ENCODE measurements around the gene SH3GL1. TPM values are rescaled to one million over a fixed set of nuclear protein-coding genes. Genes with fewer than 3 reads are reported as not detected.

The SH3GL1 gene
- total RNA-seq, 1 donor from 2014 or later, result 101 TPM

- Mint-ChIP-seq H3K9me3 (ENCODE audit: unreplicated experiment) (no peaks in the 10 kb centered on the region), H3K27me3 (ENCODE audit: low read depth, unreplicated experiment) (no peaks in the 10 kb centered on the region), H3K36me3 (ENCODE audit: low read depth, unreplicated experiment) (peaks cover 3% of the 10 kb centered on the region), H3K4me3 (ENCODE audit: unreplicated experiment) (peak overlapping the region; percentile 71), H3K27ac (ENCODE audit: unreplicated experiment) (peak overlapping the region; percentile 41), H3K4me1 (ENCODE audit: low read depth, unreplicated experiment) (peaks cover 2% of the 10 kb centered on the region)
- Histone ChIP-seq H3K4me1 (ENCODE audit: insufficient read depth, low read length) (peaks cover 3% of the 10 kb centered on the region), H2AFZ (ENCODE audit: low read depth, low read length) (peak overlapping the region; percentile 51), H3K79me2 (ENCODE audit: insufficient read depth, low read length) (no peaks in the 10 kb centered on the region), H3K9me3 (ENCODE audit: insufficient read depth, low read depth, low read length) (no peaks in the 10 kb centered on the region), H3K9ac (ENCODE audit: low read length) (no peak overlapping the region), H4K20me1 (ENCODE audit: insufficient read depth, low read length) (no peaks in the 10 kb centered on the region), H3K36me3 (ENCODE audit: insufficient read depth, low read length) (no peaks in the 10 kb centered on the region), H3K27ac (ENCODE audit: low read depth, low read length) (no peak overlapping the region), H3K4me2 (ENCODE audit: low read length) (peak overlapping the region; percentile 64), H3K4me3 (ENCODE audit: insufficient read depth, low read depth, low read length) (no peak overlapping the region), H3K27me3 (ENCODE audit: insufficient read depth, low read length) (no peaks in the 10 kb centered on the region)
- no peak for DNase-seq (ENCODE audit: low read depth)
- TF ChIP-seq EZH2 (IDR thresholded peaks at IDR 0.05; ENCODE audit: insufficient read depth, low read length), result no peak
- no peak for TF ChIP-seq CTCF (IDR thresholded peaks at IDR 0.05; ENCODE audit: insufficient read depth, low read depth, low read length)
- no peak for FAIRE-seq
These were observed 73.0 kb downstream of the SH3GL1 start for GRCh38 chr19:4327252-4327876.

GRCh38 chr19:4326837-4327251, 73.5 kb downstream of the SH3GL1 start:
- Mint-ChIP-seq H3K4me3 (ENCODE audit: unreplicated experiment) (peak overlapping the region; percentile 74), H3K36me3 (ENCODE audit: low read depth, unreplicated experiment) (peaks cover 3% of the 10 kb centered on the region), H3K9me3 (ENCODE audit: unreplicated experiment) (no peaks in the 10 kb centered on the region), H3K27ac (ENCODE audit: unreplicated experiment) (no peak overlapping the region), H3K4me1 (ENCODE audit: low read depth, unreplicated experiment) (peaks cover 2% of the 10 kb centered on the region), H3K27me3 (ENCODE audit: low read depth, unreplicated experiment) (no peaks in the 10 kb centered on the region)
- Histone ChIP-seq H3K27me3 (ENCODE audit: insufficient read depth, low read length) (no peaks in the 10 kb centered on the region), H3K9me3 (ENCODE audit: insufficient read depth, low read depth, low read length) (no peaks in the 10 kb centered on the region), H3K27ac (ENCODE audit: low read depth, low read length) (no peak overlapping the region), H2AFZ (ENCODE audit: low read depth, low read length) (peak overlapping the region; percentile 51), H3K4me1 (ENCODE audit: insufficient read depth, low read length) (peaks cover 3% of the 10 kb centered on the region), H3K4me2 (ENCODE audit: low read length) (peak overlapping the region; percentile 64), H3K4me3 (ENCODE audit: insufficient read depth, low read depth, low read length) (no peak overlapping the region), H3K36me3 (ENCODE audit: insufficient read depth, low read length) (no peaks in the 10 kb centered on the region), H3K9ac (ENCODE audit: low read length) (no peak overlapping the region), H3K79me2 (ENCODE audit: insufficient read depth, low read length) (no peaks in the 10 kb centered on the region), H4K20me1 (ENCODE audit: insufficient read depth, low read length) (no peaks in the 10 kb centered on the region)
- TF ChIP-seq CTCF (IDR thresholded peaks at IDR 0.05; ENCODE audit: insufficient read depth, low read depth, low read length), result no peak
- TF ChIP-seq EZH2 (IDR thresholded peaks at IDR 0.05; ENCODE audit: insufficient read depth, low read length), result no peak
- no peak for DNase-seq (ENCODE audit: low read depth)
- no peak for FAIRE-seq

- H3K36me3 Mint-ChIP-seq (ENCODE audit: low read depth, unreplicated experiment), result peaks cover 3% of the 10 kb centered on the region
- H3K27ac ChIP-seq (ENCODE audit: low read depth, low read length), result no peak overlapping the region
- no peaks in the 10 kb centered on the region for H3K27me3 ChIP-seq (ENCODE audit: insufficient read depth, low read length)
- no peak for DNase-seq (ENCODE audit: low read depth)
- no peaks in the 10 kb centered on the region for H4K20me1 ChIP-seq (ENCODE audit: insufficient read depth, low read length)
- no peaks in the 10 kb centered on the region for H3K36me3 ChIP-seq (ENCODE audit: insufficient read depth, low read length)
- peak overlapping the region; percentile 64 for H3K4me2 ChIP-seq (ENCODE audit: low read length)
- H3K79me2 ChIP-seq (ENCODE audit: insufficient read depth, low read length), result no peaks in the 10 kb centered on the region
- H3K4me1 Mint-ChIP-seq (ENCODE audit: low read depth, unreplicated experiment), result peaks cover 2% of the 10 kb centered on the region
- H3K9ac ChIP-seq (ENCODE audit: low read length), result no peak overlapping the region
- peak overlapping the region; percentile 74 for H3K4me3 Mint-ChIP-seq (ENCODE audit: unreplicated experiment)
- H3K9me3 Mint-ChIP-seq (ENCODE audit: unreplicated experiment), result no peaks in the 10 kb centered on the region
- no peak for FAIRE-seq
- no peaks in the 10 kb centered on the region for H3K9me3 ChIP-seq (ENCODE audit: insufficient read depth, low read depth, low read length)
- H3K27ac Mint-ChIP-seq (ENCODE audit: unreplicated experiment), result peak overlapping the region; percentile 48
- H3K4me3 ChIP-seq (ENCODE audit: insufficient read depth, low read depth, low read length), result no peak overlapping the region
- no peaks in the 10 kb centered on the region for H3K27me3 Mint-ChIP-seq (ENCODE audit: low read depth, unreplicated experiment)
- peaks cover 3% of the 10 kb centered on the region for H3K4me1 ChIP-seq (ENCODE audit: insufficient read depth, low read length)
- TF ChIP-seq EZH2 (IDR thresholded peaks at IDR 0.05; ENCODE audit: insufficient read depth, low read length) (no peak), CTCF (IDR thresholded peaks at IDR 0.05; ENCODE audit: insufficient read depth, low read depth, low read length) (no peak)
- H2AFZ ChIP-seq (ENCODE audit: low read depth, low read length), result no peak overlapping the region
These were observed 74.0 kb downstream of the SH3GL1 start for GRCh38 chr19:4326215-4326836.
